HFFc6 (cell line): ENCODE data around the gene DDX41. TPM values are rescaled to one million over a fixed set of nuclear protein-coding genes. Genes with fewer than 3 reads are reported as not detected.

Source experiments
- DNase-seq: peaks from one replicate; pipeline ENCODE4 v3.0.0-alpha.2; 2018
- H3K27ac Mint-ChIP-seq: 2 replicates; pipeline ENCODE4 v1.8.0; 2020; ENCODE audit warnings: mild to moderate bottlenecking, mixed read lengths
- H3K27me3 Mint-ChIP-seq: 2 replicates; pipeline ENCODE4 v1.8.0; 2021; ENCODE audit warnings: mild to moderate bottlenecking, moderate library complexity, mixed read lengths; ENCODE audit not compliant: insufficient read depth
- H3K36me3 Mint-ChIP-seq: 2 replicates; pipeline ENCODE4 v1.8.0; 2021; ENCODE audit warnings: low read depth, mixed read lengths
- H3K4me1 Mint-ChIP-seq: 2 replicates; pipeline ENCODE4 v1.8.0; 2020; ENCODE audit warnings: low read depth, mixed read lengths
- H3K4me3 Mint-ChIP-seq: 2 replicates; pipeline ENCODE4 v1.8.0; 2020; ENCODE audit warnings: mild to moderate bottlenecking, moderate library complexity, mixed read lengths
- H3K9me3 Mint-ChIP-seq: 2 replicates; pipeline ENCODE4 v1.8.0; 2020; ENCODE audit warnings: mild to moderate bottlenecking, mixed read lengths
- CTCF ChIP-seq: fragments of 200-600 bp; sonication (generic); IDR thresholded peaks from 2 replicates; pipeline ENCODE4 v1.5.0; 2021; ENCODE audit warnings: antibody characterized with exemption, mild to moderate bottlenecking
- total RNA-seq, 6 experiments: library from RNA; stranded (reverse); fragmentation: NEBNext Ultra II Directional; extraction: Animal tissue kit (Norgen Biotek cat#: 25700); gene quantifications; 2 replicates in 1 of 6; 3 replicates in 5 of 6; pipeline ENCODE4 v1.2.3, GENCODE V29; 2021

Gene DDX41
- total RNA-seq, 6 experiments from 2014 or later, result 83.8 to 105 (median 98.5) TPM

DNA sequence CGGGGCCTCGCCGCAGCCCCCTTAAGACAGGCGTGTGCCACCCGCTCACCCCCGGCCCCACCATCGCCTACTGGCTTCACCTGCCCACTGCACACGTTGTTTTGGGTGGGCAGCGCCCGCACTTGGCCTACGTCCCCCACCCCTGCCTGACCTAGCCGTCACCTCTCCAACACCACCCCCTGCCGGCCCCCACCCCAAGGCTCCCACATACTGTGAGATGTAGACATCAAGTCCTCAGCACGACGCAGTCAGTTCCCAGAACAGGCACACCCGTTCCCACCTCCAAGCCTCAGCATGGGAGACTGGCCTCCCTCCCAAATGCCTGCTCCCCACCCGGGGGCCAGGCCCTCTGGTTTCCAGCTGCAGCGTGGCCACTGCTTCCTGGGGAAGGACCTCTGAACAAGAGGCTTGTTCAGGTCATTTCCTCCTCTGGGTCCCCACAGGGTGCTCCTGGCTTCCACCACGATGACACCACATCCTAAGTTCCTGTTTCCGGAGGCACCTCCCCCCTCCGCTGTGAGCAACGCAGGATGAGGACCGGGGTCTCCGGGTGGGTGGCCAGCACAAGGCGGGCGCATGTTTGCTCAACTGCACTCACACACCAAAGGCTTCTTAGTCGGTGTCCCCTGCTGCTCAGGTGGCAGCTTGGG, 54.6 kb downstream of the DDX41 start:
- peaks cover 32% of the 10 kb centered on the region for H3K36me3 Mint-ChIP-seq
- H3K27me3 Mint-ChIP-seq, result peaks cover 11% of the 10 kb centered on the region
- 0 out of 2 replicates have a peak overlapping the region, but pooled peaks have one; percentile 57 for H3K27ac Mint-ChIP-seq
- no peaks in the 10 kb centered on the region for H3K9me3 Mint-ChIP-seq
- TF ChIP-seq CTCF, result no peak
- no peak for DNase-seq
- H3K4me1 Mint-ChIP-seq, result peaks cover 5% of the 10 kb centered on the region
- H3K4me3 Mint-ChIP-seq, result no peak overlapping the region

Other genes with a start within 250 kb of the DDX41 start
- 10 to 100 TPM; 23.3 to 31.4 (median 26.4) TPM for gene RAB24, start 213.2 kb downstream of the DDX41 start, total RNA-seq
- gene PRELID1, start 213.2 kb downstream of the DDX41 start, total RNA-seq, result 100 to 1,000 TPM; 182 to 225 (median 217) TPM
- gene MXD3, start 205.1 kb downstream of the DDX41 start, total RNA-seq, result 10 to 100 TPM in 5 of 6 experiments, 1 to 10 TPM in 1; 7.7 to 17.0 (median 15.3) TPM
- gene LMAN2, start 165.3 kb downstream of the DDX41 start, total RNA-seq, result 100 to 1,000 TPM; 153 to 169 (median 164) TPM
- gene RGS14, start 159.0 kb downstream of the DDX41 start, total RNA-seq, result 1 to 10 TPM; 1.0 to 2.2 (median 1.2) TPM
- not detected for gene SLC34A1, start 132.5 kb downstream of the DDX41 start, total RNA-seq
- not detected for gene PFN3, start 116.3 kb downstream of the DDX41 start, total RNA-seq
- 1 to 10 TPM in 1 of 6 experiments, under 1 TPM in 5; 0.63 to 1.2 (median 0.87) TPM for gene F12, start 107.4 kb downstream of the DDX41 start, total RNA-seq
- 10 to 100 TPM; 25.8 to 30.7 (median 28.0) TPM for gene GRK6, start 90.3 kb downstream of the DDX41 start, total RNA-seq
- gene PRR7, start 70.1 kb downstream of the DDX41 start, total RNA-seq, result 10 to 100 TPM in 4 of 6 experiments, 1 to 10 TPM in 2; 8.9 to 16.9 (median 10.4) TPM
- gene DBN1, start 43.3 kb downstream of the DDX41 start, total RNA-seq, result 100 to 1,000 TPM; 346 to 394 (median 358) TPM
- 100 to 1,000 TPM; 339 to 353 (median 343) TPM for gene PDLIM7, start 19.4 kb downstream of the DDX41 start, total RNA-seq
- 1 to 10 TPM; 1.1 to 2.6 (median 1.3) TPM for gene DOK3, start 7.1 kb downstream of the DDX41 start, total RNA-seq
- gene FAM193B, start 37.6 kb upstream of the DDX41 start, total RNA-seq, result 10 to 100 TPM; 16.1 to 25.6 (median 21.6) TPM
- gene TMED9, start 75.2 kb upstream of the DDX41 start, total RNA-seq, result 100 to 1,000 TPM; 350 to 457 (median 354) TPM
- gene B4GALT7, start 83.2 kb upstream of the DDX41 start, total RNA-seq, result 10 to 100 TPM; 39.5 to 54.0 (median 42.9) TPM